Measurements from ENCODE around the gene BRI3. TPM values are rescaled to one million over a fixed set of nuclear protein-coding genes. Genes with fewer than 3 reads are reported as not detected.

The BRI3 gene, protein sequence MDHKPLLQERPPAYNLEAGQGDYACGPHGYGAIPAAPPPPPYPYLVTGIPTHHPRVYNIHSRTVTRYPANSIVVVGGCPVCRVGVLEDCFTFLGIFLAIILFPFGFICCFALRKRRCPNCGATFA
- total RNA-seq, result 73.8 and 101 TPM in 2 replicates
- polyA plus RNA-seq (2012), result 561 TPM

DNA sequence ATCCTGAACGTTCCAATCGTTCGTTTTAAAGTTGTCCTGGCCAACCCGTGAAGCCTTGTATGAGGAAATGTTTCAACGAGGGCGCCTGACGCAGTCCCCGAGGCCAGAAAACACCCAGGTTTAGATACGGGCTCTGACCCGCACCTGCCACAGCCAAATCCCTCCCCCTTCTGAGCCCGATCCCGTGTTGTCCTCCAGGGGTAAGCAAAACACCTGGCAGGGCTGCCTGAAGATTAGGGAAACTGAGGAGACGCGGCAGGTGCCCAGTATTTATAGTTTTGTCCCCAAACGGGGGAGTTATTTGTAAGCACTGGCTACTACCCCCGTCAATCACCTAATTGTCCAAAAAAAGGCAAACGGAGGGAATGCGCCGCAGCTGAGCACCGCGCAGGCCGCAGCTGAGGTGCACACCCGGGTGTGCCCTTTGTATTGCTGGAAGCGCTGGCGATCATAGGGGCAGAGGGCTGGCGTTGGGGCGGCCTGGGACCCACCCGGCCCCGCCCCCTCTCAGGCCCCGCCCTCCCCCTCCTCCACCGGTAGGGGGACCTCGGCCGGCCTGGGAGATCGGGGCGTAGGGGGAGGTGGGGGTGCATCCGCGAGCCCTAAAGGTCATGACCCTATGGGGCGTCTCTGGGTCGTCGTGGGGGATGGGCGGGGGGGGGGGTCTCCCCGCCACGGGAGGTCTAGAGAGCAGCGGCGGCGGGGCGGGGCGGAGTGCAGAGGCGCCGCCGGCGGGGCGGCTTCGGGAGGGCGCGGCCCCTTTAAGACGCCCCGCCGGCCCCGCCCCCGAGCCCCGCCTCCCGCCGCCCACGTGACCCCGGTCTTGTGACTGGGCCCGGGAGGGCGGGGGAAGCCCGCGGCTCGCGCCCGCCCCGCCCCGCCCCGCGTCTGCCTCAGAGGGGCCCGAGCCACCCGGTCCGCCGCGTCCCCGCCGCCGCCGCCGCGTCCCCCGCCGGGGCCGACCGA is at the start of gene BRI3:
Gene BRI3 (plus strand): TSS at position 896 of the 966 bp plus-strand sequence. CDS start 110 bp downstream, outside the sequence.
- peak; percentile 94 for DNase-seq (ENCODE audit: low read depth)

DNA sequence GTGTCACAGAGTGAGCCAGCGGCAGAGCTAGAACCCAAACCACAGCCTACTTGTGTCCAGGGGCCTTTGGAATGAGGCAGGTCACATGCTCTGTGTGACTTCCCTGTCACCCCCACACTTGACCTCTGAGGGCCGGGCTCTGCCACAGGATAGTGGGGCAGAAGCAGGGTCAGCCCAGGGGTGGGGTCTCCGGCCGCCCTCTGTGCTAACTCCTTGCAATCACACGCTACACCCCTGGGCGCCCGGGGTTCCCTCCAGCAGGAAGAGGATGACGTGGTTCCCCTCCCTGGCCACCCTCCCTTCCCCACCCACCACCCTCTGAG is 49.3 kb upstream of the BRI3 start:
- DNase-seq (ENCODE audit: low read depth), result no peak

DNA sequence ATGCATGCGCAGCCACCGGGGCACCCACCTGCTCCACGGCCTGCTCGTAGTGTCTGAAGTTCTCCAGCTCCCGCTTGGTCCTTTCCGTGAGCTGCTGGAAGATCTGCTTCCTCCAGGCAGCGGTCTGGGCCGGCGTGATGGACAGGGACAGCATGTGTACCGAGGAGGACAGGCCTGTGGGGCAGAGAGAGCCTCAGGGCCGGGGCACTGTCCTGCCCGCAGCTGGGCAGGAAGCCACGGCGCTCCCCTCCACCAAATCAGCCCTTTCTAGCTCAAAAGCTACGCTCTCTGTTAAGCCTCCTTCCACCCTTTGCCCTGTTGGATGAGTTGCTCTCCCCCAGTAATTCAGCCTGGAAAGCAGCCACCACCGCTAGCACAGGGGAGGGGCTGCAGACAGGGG is 48.7 kb upstream of the BRI3 start:
- peak; percentile 30 for DNase-seq (ENCODE audit: low read depth)

DNA sequence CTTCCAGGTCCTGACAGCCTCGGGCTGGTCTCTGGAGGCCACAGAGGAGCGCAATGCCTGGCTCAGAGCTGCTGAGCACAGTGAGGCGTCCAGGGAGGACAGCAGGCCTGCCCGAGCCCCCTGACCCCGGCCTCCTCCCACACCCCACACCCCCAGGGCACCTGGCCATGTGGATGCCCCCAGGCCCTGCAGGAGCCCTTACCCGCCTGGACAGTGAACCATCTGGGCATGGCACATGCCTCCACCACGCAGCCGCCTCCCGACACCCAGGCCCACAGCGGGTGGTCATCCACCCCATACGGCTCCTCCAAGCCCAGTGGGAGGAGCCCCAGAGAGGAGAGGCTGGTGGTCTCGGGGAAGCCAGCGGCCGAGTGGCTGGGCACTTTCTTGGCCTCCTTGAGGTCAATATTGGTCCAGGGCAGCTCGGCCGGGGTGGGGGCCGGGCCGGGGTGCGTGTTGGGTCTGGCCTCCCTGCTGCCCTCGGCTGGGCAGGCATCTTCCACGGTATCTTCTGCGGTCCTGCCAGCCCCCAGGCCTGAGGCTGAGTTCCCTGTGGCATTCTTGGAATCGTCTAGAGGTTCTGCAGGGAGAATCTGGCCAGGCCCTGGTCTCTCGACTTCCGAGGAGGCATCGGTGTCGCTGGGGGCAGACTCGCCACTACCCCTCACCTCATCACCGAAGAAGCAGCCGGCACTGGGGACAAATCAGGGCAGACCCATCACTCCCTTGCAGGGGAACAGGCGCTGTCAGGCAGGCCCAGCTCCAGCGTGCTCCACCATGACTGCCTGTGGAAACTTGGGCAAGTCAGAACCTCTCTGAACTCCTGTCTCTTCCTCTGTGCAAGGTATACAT is 48.0 kb upstream of the BRI3 start:
- no peak for DNase-seq (ENCODE audit: low read depth)

DNA sequence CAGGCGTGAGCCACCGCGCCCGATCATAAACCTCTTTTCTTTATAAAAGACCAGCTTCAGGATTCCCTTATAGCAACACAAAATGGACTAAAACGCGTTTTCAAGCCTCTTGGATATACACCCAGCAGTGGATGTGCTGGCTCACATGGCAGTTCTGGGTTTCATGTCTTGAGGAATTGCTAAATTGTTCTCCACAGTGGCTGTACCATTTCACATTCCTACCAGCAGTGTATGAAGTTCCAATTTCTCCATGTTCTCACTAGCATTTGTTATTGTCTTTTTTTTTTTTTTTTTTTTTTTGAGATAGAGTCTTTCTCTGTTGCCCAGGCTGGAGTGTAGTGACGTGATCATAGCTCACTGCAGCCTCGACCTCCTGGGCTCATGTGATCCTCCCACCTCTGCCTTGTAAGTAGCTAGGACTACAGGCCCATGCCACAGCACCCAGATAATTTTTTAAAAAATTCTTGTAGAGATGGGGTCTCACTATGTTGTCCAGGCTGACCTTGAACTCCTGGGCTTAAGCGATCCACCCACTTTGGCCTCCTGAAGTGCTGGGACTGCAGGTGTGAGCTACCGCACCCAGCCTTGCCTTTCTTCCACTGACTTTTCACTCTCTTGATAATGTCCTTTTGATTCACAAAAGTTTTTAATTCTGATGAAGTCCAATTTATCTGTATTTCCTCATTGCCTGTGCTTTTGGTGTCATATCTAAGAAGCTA is 46.9 kb upstream of the BRI3 start:
- DNase-seq (ENCODE audit: low read depth), result no peak

DNA sequence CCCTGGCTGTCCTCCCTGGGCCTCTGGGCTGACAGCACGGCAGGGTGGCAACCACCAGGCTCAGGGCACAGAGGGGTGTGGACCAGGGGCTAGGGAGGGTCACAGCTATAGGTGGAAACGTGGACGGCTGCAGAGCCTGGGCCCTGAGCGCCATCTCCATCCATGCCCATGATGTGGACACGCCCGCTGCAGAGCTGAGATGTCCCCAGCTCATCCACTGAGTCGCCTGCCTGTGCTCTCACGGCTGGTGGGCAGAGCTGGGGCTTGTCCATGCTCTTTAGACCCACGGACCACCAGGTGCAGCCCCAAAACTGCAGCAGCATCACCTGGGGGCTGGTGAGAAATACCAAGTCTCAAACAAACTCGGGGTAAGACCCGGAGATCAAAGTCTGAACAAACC is 45.6 kb upstream of the BRI3 start:
- no peak for DNase-seq (ENCODE audit: low read depth)

DNA sequence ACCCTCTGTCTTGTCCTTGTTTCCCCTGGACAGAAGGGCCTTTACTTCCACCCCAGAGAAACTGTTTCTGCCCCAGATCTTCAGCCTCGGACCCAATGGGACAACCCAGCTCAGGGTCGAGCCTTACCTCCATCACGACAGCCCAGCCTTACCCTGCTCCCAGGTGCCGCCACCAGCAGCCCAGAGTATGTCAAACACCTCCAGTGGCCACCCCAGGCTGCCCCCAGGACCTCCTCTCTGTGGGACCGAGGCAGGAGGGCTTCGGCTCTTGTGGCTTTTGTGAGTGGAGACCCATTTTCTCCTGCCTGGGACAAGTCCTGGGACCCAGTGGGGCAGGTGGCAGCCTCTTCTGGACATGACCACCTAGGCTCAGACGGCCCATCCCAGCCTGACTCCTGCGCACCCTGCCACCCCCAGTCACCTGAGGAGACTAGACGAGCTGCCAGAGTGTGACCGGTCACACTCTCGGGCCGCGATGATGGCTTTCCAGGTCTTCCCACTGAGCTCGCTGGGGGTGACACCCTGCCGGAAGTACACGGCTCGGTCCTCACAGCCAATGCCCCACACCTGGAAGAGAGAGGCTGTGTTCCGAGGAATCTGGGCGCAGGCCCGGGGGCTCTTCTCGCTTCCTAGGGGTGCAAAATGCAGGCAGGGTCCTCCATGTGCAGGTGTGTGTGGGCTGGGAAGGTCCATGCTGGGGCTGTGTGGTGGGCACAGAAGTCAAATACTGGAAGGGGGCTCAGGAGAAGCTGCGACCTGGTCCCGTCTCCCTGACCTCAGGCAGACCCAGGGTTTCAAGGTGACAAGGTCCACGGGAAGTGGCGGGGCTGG is 44.9 kb upstream of the BRI3 start:
- DNase-seq (ENCODE audit: low read depth), result no peak

DNA sequence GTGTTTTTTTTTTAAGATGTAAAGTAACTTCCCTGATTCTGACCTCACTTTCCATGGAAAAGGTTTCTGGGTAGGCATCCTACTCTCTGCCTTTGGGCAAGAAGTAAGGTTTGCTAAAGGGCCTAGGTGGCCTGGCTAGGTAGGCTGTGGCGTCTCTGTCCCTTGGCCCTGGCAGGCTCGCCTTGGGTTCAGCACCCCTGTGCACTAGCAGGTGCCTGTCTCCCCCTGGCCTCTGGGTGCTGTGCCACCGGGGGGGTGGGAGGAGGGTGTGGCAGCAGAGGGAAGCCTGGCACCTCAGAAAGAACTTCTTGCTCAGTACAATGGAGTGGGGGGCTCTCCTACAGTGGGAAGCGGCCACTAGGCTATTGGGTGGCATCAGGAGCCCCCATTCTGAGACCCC is 43.4 kb upstream of the BRI3 start:
- no peak for DNase-seq (ENCODE audit: low read depth)

DNA sequence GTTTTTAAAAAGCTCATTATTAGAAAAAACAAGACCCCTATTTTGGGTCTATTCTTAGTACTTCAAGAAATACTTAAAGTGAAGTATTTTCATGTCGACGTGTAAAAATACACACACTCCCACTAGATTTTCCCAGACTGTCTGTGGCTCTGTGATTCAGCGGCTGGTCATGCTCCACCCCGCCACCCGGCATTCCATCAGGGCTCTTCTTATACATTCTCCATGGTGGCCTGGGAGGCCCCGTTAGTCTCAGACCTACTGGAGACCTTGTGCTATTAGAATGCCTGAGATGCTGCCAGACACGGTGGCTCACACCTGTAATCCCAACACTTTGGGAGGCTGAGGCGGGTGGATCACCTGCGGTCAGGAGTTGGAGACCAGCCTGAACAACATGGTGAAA is 42.5 kb upstream of the BRI3 start:
- DNase-seq (ENCODE audit: low read depth), result peak; percentile 33

DNA sequence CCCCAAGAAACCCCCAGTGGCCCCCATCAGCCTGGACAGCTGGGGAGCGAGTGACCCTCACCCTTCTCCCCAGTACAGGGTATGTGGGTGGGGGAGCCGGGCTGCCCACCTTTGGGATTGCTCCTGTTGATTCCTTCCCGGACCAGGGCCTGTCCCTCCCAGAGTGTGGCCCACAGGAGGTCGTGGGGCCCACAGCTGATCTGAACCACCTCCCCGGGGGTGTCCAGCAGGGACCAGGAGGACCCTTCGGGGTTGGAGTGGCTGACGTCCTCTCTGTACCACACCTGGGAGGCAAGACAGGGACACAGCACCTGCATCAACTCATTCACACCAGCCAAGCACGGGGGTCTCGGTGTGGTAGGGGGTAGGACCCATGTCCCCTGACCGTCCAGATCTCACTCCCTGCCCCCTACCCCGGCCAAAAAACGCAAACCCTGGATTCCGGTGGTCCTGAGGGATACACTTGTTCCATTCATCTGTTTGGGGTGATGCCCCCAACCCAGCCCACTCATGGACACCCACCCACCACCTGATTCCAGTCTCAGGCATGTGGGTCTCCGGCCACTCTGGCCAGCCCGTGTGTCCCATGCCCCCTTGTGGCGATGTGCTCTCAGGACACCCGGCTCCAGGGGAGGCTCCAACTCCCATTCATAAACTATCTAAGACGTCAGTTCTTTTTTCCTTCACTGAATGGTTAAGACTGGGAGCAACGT is 40.4 kb upstream of the BRI3 start:
- peak; percentile 38 for DNase-seq (ENCODE audit: low read depth)

DNA sequence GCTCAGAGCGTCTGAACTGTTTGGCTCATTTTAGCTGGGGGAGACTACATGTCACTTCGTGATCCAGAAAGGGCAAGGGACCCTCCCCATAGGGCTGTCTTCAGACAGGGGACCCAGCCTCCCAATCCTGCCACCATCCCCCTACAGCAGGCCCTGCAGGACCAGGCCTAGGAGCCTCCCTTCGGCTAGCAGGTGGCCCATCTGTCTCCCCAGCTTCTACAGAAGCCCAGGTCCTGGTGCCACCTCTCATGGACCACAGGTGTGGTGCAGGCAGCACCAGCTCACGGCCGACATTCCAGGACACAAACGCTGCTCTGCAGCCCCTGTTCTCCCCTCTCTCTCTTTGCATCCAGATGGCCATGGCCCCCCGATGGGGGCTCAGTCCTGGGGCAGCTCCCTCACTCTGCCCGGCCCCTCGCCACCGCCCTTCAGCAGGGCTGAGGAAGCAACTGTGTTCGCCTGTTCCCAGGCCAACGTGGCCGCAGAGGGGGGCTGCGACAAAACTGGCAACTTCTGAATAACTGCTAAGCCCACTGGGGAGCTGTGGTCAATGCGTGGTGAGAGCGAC is 39.7 kb upstream of the BRI3 start:
- DNase-seq (ENCODE audit: low read depth), result no peak

DNA sequence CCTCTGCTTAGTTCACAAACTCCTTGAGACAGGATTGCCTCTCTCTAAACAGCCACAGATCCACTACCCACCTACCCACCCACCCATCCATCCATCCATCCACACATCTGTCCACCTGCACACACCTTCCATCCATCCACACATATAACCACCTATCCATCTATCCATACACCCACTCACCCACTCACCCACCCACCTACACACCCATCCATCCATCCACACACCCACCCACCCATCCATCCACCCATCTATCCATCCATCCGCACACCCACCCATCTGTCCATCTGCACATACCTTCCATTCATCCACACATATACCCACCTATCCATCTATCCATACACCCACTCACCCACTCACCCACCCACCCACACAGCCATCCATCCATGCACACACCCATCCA is 39.1 kb upstream of the BRI3 start:
- DNase-seq (ENCODE audit: low read depth), result no peak

DNA sequence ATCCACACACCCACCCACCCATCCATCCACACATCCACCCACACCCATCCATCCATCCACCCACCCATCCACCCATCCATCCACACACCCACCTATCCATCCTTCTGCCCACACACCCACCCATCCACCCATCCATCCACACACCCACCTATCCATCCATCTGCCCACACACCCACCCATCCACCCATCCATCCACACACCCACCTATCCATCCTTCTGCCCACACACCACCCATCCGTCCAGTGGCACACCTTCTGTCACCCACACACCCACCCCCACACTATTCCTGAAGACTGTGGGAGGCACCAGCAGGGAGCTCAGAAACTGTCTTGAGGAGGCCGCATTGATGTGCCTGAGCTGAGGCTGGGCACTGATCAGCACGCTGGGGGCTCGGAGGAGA is 38.6 kb upstream of the BRI3 start:
- no peak for DNase-seq (ENCODE audit: low read depth)

DNA sequence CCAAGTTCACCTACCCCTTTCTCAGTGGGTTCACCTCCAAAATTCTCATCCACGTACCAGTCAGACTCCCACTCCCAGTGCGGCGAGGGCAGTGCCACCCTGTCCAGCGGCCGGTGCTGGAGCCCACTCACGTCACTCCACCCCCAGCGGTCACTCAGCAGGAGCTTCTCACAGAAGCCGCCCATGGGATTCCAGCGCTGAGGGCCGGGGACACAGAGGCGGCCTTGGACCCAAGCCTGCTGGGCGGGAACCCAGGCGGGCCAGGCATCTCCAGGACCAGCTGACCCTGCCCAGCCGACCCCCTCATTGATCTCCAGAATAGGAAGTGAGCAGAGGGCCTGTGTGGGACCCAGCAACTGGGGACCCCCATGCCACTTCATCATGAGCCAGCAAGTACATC is 36.6 kb upstream of the BRI3 start:
- DNase-seq (ENCODE audit: low read depth), result no peak

DNA sequence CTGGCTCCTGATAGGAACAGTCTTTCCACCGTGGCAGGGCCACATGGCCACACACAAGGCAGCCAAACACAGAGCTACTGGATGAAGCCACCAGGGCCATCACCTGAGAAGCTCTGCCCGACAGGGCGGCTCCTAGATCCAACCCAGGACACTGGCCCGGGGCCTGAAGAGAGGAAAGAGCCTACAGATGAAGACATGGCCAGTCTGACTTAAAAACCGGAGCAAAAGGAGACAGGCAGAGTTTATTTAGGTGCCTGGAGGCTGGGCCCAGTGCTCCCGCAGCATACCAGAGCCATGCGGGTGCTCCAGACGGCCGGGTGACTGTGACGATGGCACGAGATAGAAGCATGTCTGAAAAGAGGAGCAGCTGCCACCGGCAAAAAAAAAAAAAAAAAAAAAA is 33.3 kb upstream of the BRI3 start:
- DNase-seq (ENCODE audit: low read depth), result no peak

DNA sequence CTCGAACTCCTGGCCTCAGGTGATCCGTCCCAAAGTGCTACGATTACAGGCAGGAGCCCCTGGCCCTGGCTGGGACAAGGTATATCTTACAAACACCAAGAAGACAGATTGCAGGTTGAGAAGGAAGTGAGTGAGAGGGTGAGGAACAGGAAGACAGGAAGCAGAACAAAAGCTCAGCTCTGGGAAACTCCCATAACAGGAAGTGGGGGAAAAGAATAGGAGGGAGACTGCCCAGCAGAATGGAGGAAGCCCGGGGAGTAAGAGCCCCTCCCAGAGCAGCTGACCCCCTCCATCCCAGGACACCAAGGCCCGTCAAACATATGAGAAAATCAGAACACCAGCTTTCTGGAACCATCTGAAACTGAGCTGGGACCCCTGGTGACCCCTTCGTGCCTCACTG is 32.4 kb upstream of the BRI3 start:
- DNase-seq (ENCODE audit: low read depth), result no peak

DNA sequence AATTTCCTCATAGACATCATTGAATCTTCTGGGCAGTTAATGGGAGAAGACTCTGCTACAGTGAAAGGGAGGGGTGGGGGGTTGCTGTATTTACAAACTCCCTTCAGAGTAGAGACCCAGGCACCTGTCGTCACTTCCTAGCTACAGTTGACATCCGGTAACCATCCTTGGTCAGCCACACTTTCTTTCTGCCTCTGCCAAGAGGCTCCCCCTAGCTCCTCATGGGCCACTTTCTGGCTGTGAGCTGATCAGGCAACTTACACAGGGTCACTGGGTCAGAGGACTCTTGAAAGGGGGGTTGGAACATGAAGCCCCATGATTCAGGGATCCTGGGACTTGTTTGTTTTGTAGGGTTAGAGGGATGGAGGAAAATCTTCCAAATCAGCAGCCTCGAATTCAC is 30.7 kb upstream of the BRI3 start:
- peak; percentile 80 for DNase-seq (ENCODE audit: low read depth)

DNA sequence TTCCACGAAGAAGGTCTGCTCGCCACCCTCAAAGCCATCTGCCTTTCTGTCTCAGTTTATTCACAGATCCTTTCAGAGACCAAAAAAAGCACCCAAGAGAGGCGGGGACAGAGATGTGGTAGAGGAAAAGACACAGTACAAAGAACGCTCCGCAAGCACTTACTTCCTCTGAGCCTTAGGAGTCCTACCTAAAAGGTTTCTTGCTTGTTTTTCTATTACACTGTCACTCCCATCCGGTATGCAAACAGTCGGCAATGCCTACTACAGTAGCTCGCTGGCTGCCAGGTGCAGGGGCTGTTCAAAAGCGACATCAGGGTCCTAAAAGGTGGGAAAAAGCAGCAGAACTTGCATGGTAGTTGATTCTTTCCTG is 30.3 kb upstream of the BRI3 start:
- peak; percentile 20 for DNase-seq (ENCODE audit: low read depth)

DNA sequence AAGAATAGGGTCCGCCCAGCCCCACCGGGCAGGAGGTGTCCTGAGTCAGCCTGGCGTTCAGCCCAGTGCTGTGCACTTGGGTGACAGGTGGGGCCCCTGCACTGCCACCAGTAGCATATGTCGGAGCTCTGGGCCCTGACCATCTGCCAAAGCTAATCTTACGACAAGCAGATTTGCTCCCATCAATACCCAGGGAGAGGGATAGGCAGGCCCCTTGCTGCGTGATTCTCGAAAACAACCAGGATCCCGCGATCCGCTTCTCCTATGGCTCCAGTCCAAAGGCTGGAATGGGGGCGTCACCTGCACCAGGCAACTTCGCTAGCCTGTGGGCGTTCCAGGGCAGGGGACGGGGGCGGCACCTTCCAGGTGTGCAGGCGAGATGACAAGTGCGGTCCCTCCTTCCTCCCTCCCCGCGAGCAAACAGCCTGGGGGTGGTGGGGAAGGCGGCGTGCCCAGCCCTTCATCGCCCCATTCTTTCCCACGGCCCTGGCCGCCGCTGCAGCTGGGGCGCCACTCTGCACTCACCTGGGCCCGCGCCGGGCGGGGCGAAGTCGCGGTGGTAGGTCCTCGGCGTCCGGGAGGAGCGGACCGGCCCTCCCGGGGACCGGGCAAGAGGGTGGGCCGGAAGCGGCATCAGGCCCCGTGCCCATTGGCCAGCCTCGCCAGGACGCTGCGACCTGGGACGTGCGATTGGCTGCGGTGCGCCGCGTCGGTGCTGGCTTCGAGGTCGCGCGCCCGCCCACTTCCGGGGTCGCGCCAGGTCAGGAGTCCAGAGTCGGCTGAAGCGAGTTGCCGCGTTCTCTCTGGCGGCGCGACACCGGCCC is 29.7 kb upstream of the BRI3 start, which contains the start of gene TECPR1:
Gene TECPR1 (minus strand): TSS at position 632 of the 824 bp plus-strand sequence. CDS start 6,086 bp downstream, outside the sequence.
- peak; percentile 96 for DNase-seq (ENCODE audit: low read depth)

Data from myocyte (in vitro differentiated cells).